ENCODE data around the gene ADGRB2. TPM values are rescaled to one million over a fixed set of nuclear protein-coding genes. Genes with fewer than 3 reads are reported as not detected.

Gene ADGRB2
- polyA plus RNA-seq, 1 experiment = 5.4 TPM

GRCh38 chr1:31807273-31808048 lies 43.3 kb upstream of the ADGRB2 start:
- TF ChIP-seq, protein P1, sequence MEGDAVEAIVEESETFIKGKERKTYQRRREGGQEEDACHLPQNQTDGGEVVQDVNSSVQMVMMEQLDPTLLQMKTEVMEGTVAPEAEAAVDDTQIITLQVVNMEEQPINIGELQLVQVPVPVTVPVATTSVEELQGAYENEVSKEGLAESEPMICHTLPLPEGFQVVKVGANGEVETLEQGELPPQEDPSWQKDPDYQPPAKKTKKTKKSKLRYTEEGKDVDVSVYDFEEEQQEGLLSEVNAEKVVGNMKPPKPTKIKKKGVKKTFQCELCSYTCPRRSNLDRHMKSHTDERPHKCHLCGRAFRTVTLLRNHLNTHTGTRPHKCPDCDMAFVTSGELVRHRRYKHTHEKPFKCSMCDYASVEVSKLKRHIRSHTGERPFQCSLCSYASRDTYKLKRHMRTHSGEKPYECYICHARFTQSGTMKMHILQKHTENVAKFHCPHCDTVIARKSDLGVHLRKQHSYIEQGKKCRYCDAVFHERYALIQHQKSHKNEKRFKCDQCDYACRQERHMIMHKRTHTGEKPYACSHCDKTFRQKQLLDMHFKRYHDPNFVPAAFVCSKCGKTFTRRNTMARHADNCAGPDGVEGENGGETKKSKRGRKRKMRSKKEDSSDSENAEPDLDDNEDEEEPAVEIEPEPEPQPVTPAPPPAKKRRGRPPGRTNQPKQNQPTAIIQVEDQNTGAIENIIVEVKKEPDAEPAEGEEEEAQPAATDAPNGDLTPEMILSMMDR (IDR thresholded peaks at IDR 0.05; ENCODE audit: low read depth, low read length) = no peak
- no peaks in the 10 kb centered on the region for H3K9me3 ChIP-seq (ENCODE audit: control insufficient read depth, insufficient read depth, low read length)
- H3K27ac ChIP-seq (ENCODE audit: low read depth, low read length) = no peak overlapping the region
- ChIA-PET CTCF (interaction anchor here (1.6 kb wide), 1 partner anchor 9 kb away, joined by 8 read pairs; the partner anchor contains the start of gene SPOCD1), POLR2A (interaction anchor here (0.7 kb wide), 1 partner anchor 18 kb away, joined by 6 read pairs; no protein-coding TSS in a partner anchor)
- no peak for DNase-seq (ENCODE audit: low read depth, low spot score)
- H3K27me3 ChIP-seq (ENCODE audit: control insufficient read depth, insufficient read depth, low read length) = no peaks in the 10 kb centered on the region
- H3K4me3 ChIP-seq (ENCODE audit: low read depth, low read length) = no peak overlapping the region

GRCh38 chr1:31805318-31805717 lies 41.2 kb upstream of the ADGRB2 start:
- Histone ChIP-seq H3K9me3 (ENCODE audit: control insufficient read depth, insufficient read depth, low read length) (no peaks in the 10 kb centered on the region), H3K27me3 (ENCODE audit: control insufficient read depth, insufficient read depth, low read length) (no peaks in the 10 kb centered on the region), H3K27ac (ENCODE audit: low read depth, low read length) (no peak overlapping the region), H3K4me3 (ENCODE audit: low read depth, low read length) (no peak overlapping the region)
- no peak for DNase-seq (ENCODE audit: low read depth, low spot score)
- TF ChIP-seq, protein P1 (IDR thresholded peaks at IDR 0.05; ENCODE audit: low read depth, low read length) = no peak
- POLR2A ChIA-PET = no interaction called here
- CTCF ChIA-PET = interaction anchor here (1.0 to 3.3 kb wide), 2 partner anchors 11 to 16 kb away, joined by 5 to 19 read pairs; partner anchors contain the start of gene SPOCD1

GRCh38 chr1:31804098-31804497 lies 40.0 kb upstream of the ADGRB2 start:
- no peak for DNase-seq (ENCODE audit: low read depth, low spot score)
- Histone ChIP-seq H3K27me3 (ENCODE audit: control insufficient read depth, insufficient read depth, low read length) (no peaks in the 10 kb centered on the region), H3K27ac (ENCODE audit: low read depth, low read length) (no peak overlapping the region), H3K9me3 (ENCODE audit: control insufficient read depth, insufficient read depth, low read length) (no peaks in the 10 kb centered on the region), H3K4me3 (ENCODE audit: low read depth, low read length) (no peak overlapping the region)
- TF ChIP-seq, protein P1 (IDR thresholded peaks at IDR 0.05; ENCODE audit: low read depth, low read length) = no peak
- ChIA-PET CTCF (interaction anchor here (1.8 to 3.3 kb wide), 2 partner anchors 12 to 160 kb away, joined by 6 to 19 read pairs; partner anchors contain the start of gene SPOCD1), POLR2A (interaction anchor here (0.7 kb wide), 1 partner anchor 152 kb away, joined by 3 read pairs; no protein-coding TSS in a partner anchor)

GRCh38 chr1:31803610-31804009 lies 39.5 kb upstream of the ADGRB2 start:
- TF ChIP-seq, protein P1 (IDR thresholded peaks at IDR 0.05; ENCODE audit: low read depth, low read length) = no peak
- DNase-seq (ENCODE audit: low read depth, low spot score) = no peak
- no peaks in the 10 kb centered on the region for H3K27me3 ChIP-seq (ENCODE audit: control insufficient read depth, insufficient read depth, low read length)
- POLR2A ChIA-PET = interaction anchor here (0.7 kb wide), 1 partner anchor 153 kb away, joined by 3 read pairs; no protein-coding TSS in a partner anchor
- CTCF ChIA-PET = interaction anchor here (1.8 to 3.3 kb wide), 2 partner anchors 12 to 160 kb away, joined by 6 to 19 read pairs; partner anchors contain the start of gene SPOCD1
- H3K4me3 ChIP-seq (ENCODE audit: low read depth, low read length) = no peak overlapping the region
- no peaks in the 10 kb centered on the region for H3K9me3 ChIP-seq (ENCODE audit: control insufficient read depth, insufficient read depth, low read length)
- no peak overlapping the region for H3K27ac ChIP-seq (ENCODE audit: low read depth, low read length)
